Glutamatergic neuron (in vitro differentiated cells): ENCODE results near the gene PROK2. TPM values are rescaled to one million over a fixed set of nuclear protein-coding genes. Genes with fewer than 3 reads are reported as not detected.
A peak's percentile ranks its signal among the peaks of the same experiment; 100 is the strongest.

Source experiments
- DNase-seq: peaks from one replicate; pipeline ENCODE4 v3.0.0; 2022
- H3K27ac Mint-ChIP-seq: one replicate; pipeline ENCODE4 v1.8.0; 2020; ENCODE audit warnings: mild to moderate bottlenecking, mixed read lengths, inconsistent platforms; ENCODE audit not compliant: unreplicated experiment
- H3K27me3 Mint-ChIP-seq: one replicate; pipeline ENCODE4 v1.8.0; 2020; ENCODE audit warnings: mild to moderate bottlenecking, moderate library complexity, mixed read lengths, inconsistent platforms; ENCODE audit not compliant: unreplicated experiment
- H3K36me3 Mint-ChIP-seq: one replicate; pipeline ENCODE4 v1.8.0; 2020; ENCODE audit warnings: mild to moderate bottlenecking, mixed read lengths, inconsistent platforms; ENCODE audit not compliant: unreplicated experiment
- H3K4me1 Mint-ChIP-seq: one replicate; pipeline ENCODE4 v1.8.0; 2020; ENCODE audit warnings: mild to moderate bottlenecking, low read depth, mixed read lengths, inconsistent platforms; ENCODE audit not compliant: unreplicated experiment
- H3K4me3 Mint-ChIP-seq: one replicate; pipeline ENCODE4 v1.8.0; 2020; ENCODE audit warnings: mild to moderate bottlenecking, mixed read lengths, inconsistent platforms; ENCODE audit not compliant: unreplicated experiment
- H3K9me3 Mint-ChIP-seq: one replicate; pipeline ENCODE4 v1.8.0; 2020; ENCODE audit warnings: mild to moderate bottlenecking, moderate library complexity, mixed read lengths, inconsistent platforms; ENCODE audit not compliant: unreplicated experiment
- CTCF ChIP-seq: fragments of 200-600 bp; sonication (generic); IDR thresholded peaks from one replicate; pipeline ENCODE4 v1.5.0; 2021; ENCODE audit not compliant: partially characterized antibody, unreplicated experiment
- total RNA-seq: library from RNA; stranded (reverse); fragmentation: NEBNext Ultra II Directional; extraction: Animal tissue kit (Norgen Biotek cat#: 25700); gene quantifications from one replicate; pipeline ENCODE4 v1.2.1, GENCODE V29; 2021; ENCODE audit not compliant: unreplicated experiment

Gene PROK2
- total RNA-seq, 1 donor from 2014 or later = not detected

- Mint-ChIP-seq H3K27ac (no peak overlapping the region), H3K4me1 (peaks cover 3% of the 10 kb centered on the region), H3K4me3 (peak overlapping the region; percentile 70), H3K27me3 (peaks cover 21% of the 10 kb centered on the region), H3K9me3 (peaks cover 12% of the 10 kb centered on the region), H3K36me3 (no peaks in the 10 kb centered on the region)
- TF ChIP-seq CTCF = no peak
- DNase-seq = peak; percentile 54
Observed at GRCh38 chr3:71752831-71753700, 31.9 kb downstream of the PROK2 start.

- TF ChIP-seq CTCF = no peak
- H3K4me1 Mint-ChIP-seq = peaks cover 3% of the 10 kb centered on the region
- no peaks in the 10 kb centered on the region for H3K36me3 Mint-ChIP-seq
- no peak for DNase-seq
- H3K27ac Mint-ChIP-seq = no peak overlapping the region
- H3K9me3 Mint-ChIP-seq = peaks cover 12% of the 10 kb centered on the region
- H3K27me3 Mint-ChIP-seq = peaks cover 21% of the 10 kb centered on the region
- no peak overlapping the region for H3K4me3 Mint-ChIP-seq
Observed at GRCh38 chr3:71751602-71752001, 33.3 kb downstream of the PROK2 start.

GRCh38 chr3:71744738-71745137 lies 40.2 kb downstream of the PROK2 start:
- H3K4me3 Mint-ChIP-seq = no peak overlapping the region

GRCh38 chr3:71742621-71743020 lies 42.3 kb downstream of the PROK2 start:
- Mint-ChIP-seq H3K4me3 (no peak overlapping the region), H3K27me3 (no peaks in the 10 kb centered on the region), H3K9me3 (peaks cover 3% of the 10 kb centered on the region), H3K36me3 (peaks cover 22% of the 10 kb centered on the region), H3K4me1 (no peaks in the 10 kb centered on the region), H3K27ac (no peak overlapping the region)
- TF ChIP-seq CTCF = no peak
- DNase-seq = no peak

More at GRCh38 chr3:71744738-71745137, 40.2 kb downstream of the PROK2 start:
- no peak for DNase-seq
- no peak for TF ChIP-seq CTCF
- H3K36me3 Mint-ChIP-seq = peaks cover 22% of the 10 kb centered on the region
- H3K9me3 Mint-ChIP-seq = peaks cover 3% of the 10 kb centered on the region
- H3K27me3 Mint-ChIP-seq = peaks cover 2% of the 10 kb centered on the region
- no peaks in the 10 kb centered on the region for H3K4me1 Mint-ChIP-seq
- H3K27ac Mint-ChIP-seq = no peak overlapping the region

GRCh38 chr3:71734881-71735280 lies 50.1 kb downstream of the PROK2 start:
- Mint-ChIP-seq H3K36me3 (peaks cover 7% of the 10 kb centered on the region), H3K27ac (no peak overlapping the region), H3K27me3 (peaks cover 6% of the 10 kb centered on the region), H3K9me3 (peaks cover 1% of the 10 kb centered on the region), H3K4me1 (peaks cover 8% of the 10 kb centered on the region), H3K4me3 (no peak overlapping the region)
- TF ChIP-seq CTCF = no peak
- DNase-seq = no peak
